GM21723 (cell line): ENCODE measurements around the gene ALDH3A2.
"Not testable (repeated sequence)": the region's sequence is repeated elsewhere in the genome, so short reads cannot be mapped to it uniquely, and the experiment has no call there.

ENCODE experiments used
- ATAC-seq: cut with Tn5 transposase; IDR thresholded peaks from one replicate; pipeline ENCODE4 v1.9.1; 2021; ENCODE audit warnings: mild to moderate bottlenecking, moderate library complexity; ENCODE audit not compliant: unreplicated experiment

ALDH3A2 gene

GRCh38 chr17:19677736-19678379 lies 29.3 kb downstream of the ALDH3A2 start:
- ATAC-seq = no peak

- no peak for ATAC-seq
Observed at GRCh38 chr17:19678581-19679453, 30.3 kb downstream of the ALDH3A2 start.

- no peak for ATAC-seq
Observed at GRCh38 chr17:19683117-19683516, 34.6 kb downstream of the ALDH3A2 start.

GRCh38 chr17:19684909-19685580 lies 36.5 kb downstream of the ALDH3A2 start:
- ATAC-seq = not testable (repeated sequence)

GRCh38 chr17:19686400-19687090 lies 38.0 kb downstream of the ALDH3A2 start:
- no peak for ATAC-seq

GRCh38 chr17:19702217-19702641 lies 53.7 kb downstream of the ALDH3A2 start:
- no peak for ATAC-seq

GRCh38 chr17:19703106-19703827 lies 54.7 kb downstream of the ALDH3A2 start:
- no peak for ATAC-seq

- ATAC-seq = no peak
Observed at GRCh38 chr17:19703828-19704613, 55.5 kb downstream of the ALDH3A2 start.

- ATAC-seq = no peak
Observed at GRCh38 chr17:19705201-19705600, 56.6 kb downstream of the ALDH3A2 start.

- no peak for ATAC-seq
Observed at GRCh38 chr17:19705771-19706770, 57.5 kb downstream of the ALDH3A2 start.

GRCh38 chr17:19706791-19707727 lies 58.5 kb downstream of the ALDH3A2 start:
- ATAC-seq = no peak

GRCh38 chr17:19707728-19708221 lies 59.2 kb downstream of the ALDH3A2 start:
- ATAC-seq = no peak

- ATAC-seq = no peak
Observed at GRCh38 chr17:19708431-19709175, 60.1 kb downstream of the ALDH3A2 start.

GRCh38 chr17:19709841-19710240 lies 61.3 kb downstream of the ALDH3A2 start:
- no peak for ATAC-seq

GRCh38 chr17:19712436-19713004 lies 64.0 kb downstream of the ALDH3A2 start:
- no peak for ATAC-seq

GRCh38 chr17:19713462-19713861 lies 64.9 kb downstream of the ALDH3A2 start:
- ATAC-seq = no peak
